Heart left ventricle (tissue), 16 donors: ENCODE measurements around the gene CYP46A1. TPM values are rescaled to one million over a fixed set of nuclear protein-coding genes. Genes with fewer than 3 reads are reported as not detected.
A peak's percentile ranks its signal among the peaks of the same experiment; 100 is the strongest.

Experiments used
- ATAC-seq, 4 donors: fragments of 200-7000 bp; cut with Tn5 transposase; one replicate each; pipeline ENCODE4 v1.9.1; 2020 to 2022; ENCODE audit warnings: moderate library complexity in 4 of 4, mild to moderate bottlenecking in 3 of 4, moderate number of reproducible peaks in 1 of 4
- DNase-seq, 5 donors: peaks; one replicate each; pipeline ENCODE4 v3.0.0-alpha.2; 2020
- H3K27ac ChIP-seq, 12 donors: fragments of 200-600 bp; sonication (generic) in 4 of 12; one replicate each; pipeline versions ENCODE4 v1.5.0 to v1.8.0; 2016 to 2022; ENCODE audit warnings: mild to moderate bottlenecking in 2 of 12
- H3K27me3 ChIP-seq, 9 donors: fragments of 200-600 bp; sonication (generic) in 2 of 9; one replicate each; pipeline versions ENCODE4 v1.5.1 to v1.8.0; 2016 to 2022; ENCODE audit warnings: mild to moderate bottlenecking in 3 of 9
- H3K36me3 ChIP-seq, 9 donors: fragments of 200-600 bp; sonication (generic) in 2 of 9; one replicate each; pipeline versions ENCODE4 v1.5.0 to v1.8.0; 2018 to 2022; ENCODE audit warnings: mild to moderate bottlenecking in 2 of 9
- H3K4me1 ChIP-seq, 12 donors: fragments of 200-600 bp; sonication (generic) in 4 of 12; one replicate each; pipeline versions ENCODE4 v1.5.0 to v1.8.0; 2016 to 2022; ENCODE audit warnings: mild to moderate bottlenecking in 3 of 12
- H3K4me3 ChIP-seq, 12 donors: fragments of 200-600 bp; sonication (generic) in 4 of 12; one replicate each; pipeline versions ENCODE4 v1.5.0 to v1.8.0; 2017 to 2022; ENCODE audit warnings: mild to moderate bottlenecking in 9 of 12, moderate library complexity in 4 of 12
- H3K9me3 ChIP-seq, 12 donors: fragments of 200-600 bp; sonication (generic) in 4 of 12; one replicate each; pipeline versions ENCODE4 v1.5.0 to v1.8.0; 2016 to 2022; ENCODE audit warnings: mild to moderate bottlenecking in 1 of 12
- POLR2A ChIP-seq, 2 donors: fragments of 450-650 bp; IDR thresholded peaks; one replicate each; pipeline ENCODE4 v1.6.1; 2017; ENCODE audit warnings: antibody characterized with exemption in 2 of 2, mild to moderate bottlenecking in 2 of 2, moderate library complexity in 2 of 2
- WGBS, 4 donors: extraction: QIAGEN DNeasy Blood & Tissue Kit in 2 of 4; methylation state at CpG; one replicate each; pipeline versions ENCODE4 v1.1.5 to v1.1.7; 2013 to 2018; 5-methylcytosine and 5-hydroxymethylcytosine counted together
- intact Hi-C, 10 donors: fragments of 100-400 bp; cut with DNase I; formaldehyde crosslinking; loops; one replicate each; pipeline versions ENCODE4 v1.11.1 to v1.14.2; 2022
- polyA plus RNA-seq, 2 donors: library from polyadenylated mRNA; stranded (reverse); fragments of 200-250 nt; gene quantifications; one replicate each; pipeline ENCODE4 v1.2.3, GENCODE V29; 2013
- total RNA-seq, 9 donors: library from RNA; depleted of rRNA in 2 of 9; stranded (reverse); fragments of >200 nt in 2 of 9; fragmentation: NEBNext Ultra II Directional in 3 of 9; extraction: Animal tissue kit (Norgen Biotek cat#: 25700) in 3 of 9; gene quantifications; one replicate each; pipeline versions ENCODE4 v1.1.0 to v1.2.4, GENCODE V29; 2016 to 2023
- TF ChIP-seq, protein P1 (sequence below), 12 donors: fragments of 200-600 bp; sonication (generic) in 4 of 12; IDR thresholded peaks; one replicate each; pipeline versions ENCODE4 v1.5.0 to v1.8.0; 2018 to 2022; ENCODE audit warnings: antibody characterized with exemption in 12 of 12, mild to moderate bottlenecking in 5 of 12
- donor health status: ischemic (EF 13 %, LVEDD 7.1; RV severe dilation, severe dysfunction).
- donor health status: healthy with polysubstance abuse.
- donor health status: DM: no; HTN: yes; CAD: no.
- donor health status: DM: no; HTN: no; CAD: no.
- donor health status: ischemic (EF 25% LVEDD 6.9; RV normal size, moderate dysfunction).
- donor health status: ischemic (EF 25% LVEDD 5.7; RV mildly dilated, moderate dysfunction).
- donor health status: healthy.
- donor health status: DM: yes; HTN: yes; CAD: no.
- donor health status: ischemic (EF 35%, LVEDD 5.7; RV mildly dilated, moderate dysfunction).
- donor health status: nonischemic (EF 11% LVEDD 7.7; RV severe dilation, severe dysfunction).
- donor health status: DM: yes; HTN: yes; CAD: no.
- donor health status: PGD.
- donor health status: ischemic (EF 29% LVEDD 5.4; RV normal size, mild dysfunction).
- donor health status: nonischemic (EF 23%, LVEDD 6.1; RV moderate dilation, normal function).

Gene CYP46A1
- total and polyA plus RNA-seq, 11 donors: 1.5 to 8.0 (median 3.4) TPM

DNA sequence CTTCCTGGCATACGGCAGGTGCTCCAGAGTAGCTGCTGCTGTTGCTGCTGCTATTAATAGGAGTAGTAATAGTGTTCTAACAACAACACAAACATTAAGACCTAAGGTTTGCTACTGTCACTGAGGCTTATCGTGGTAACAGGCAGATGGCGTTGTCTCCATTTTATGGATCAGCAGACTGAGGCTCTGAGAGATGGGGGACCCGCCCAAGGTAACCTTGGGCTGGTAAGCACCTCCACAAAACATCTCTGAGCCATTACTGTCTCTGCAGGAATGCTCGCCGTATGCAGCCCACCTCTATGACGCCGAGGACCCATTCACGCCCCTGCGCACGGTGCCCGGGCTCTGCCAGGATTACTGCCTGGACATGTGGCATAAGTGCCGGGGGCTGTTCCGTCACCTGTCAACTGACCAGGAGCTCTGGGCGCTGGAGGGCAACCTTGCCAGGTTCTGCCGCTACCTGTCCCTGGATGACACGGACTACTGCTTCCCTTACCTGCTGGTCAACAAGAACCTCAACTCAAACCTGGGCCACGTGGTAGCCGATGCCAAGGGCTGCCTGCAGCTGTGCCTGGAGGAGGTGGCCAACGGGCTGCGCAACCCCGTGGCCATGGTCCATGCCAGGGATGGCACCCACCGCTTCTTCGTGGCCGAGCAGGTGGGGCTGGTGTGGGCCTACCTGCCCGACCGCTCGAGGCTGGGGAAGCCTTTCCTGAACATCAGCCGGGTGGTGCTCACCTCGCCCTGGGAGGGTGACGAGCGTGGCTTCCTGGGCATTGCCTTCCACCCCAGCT lies 31.9 kb upstream of the CYP46A1 start:
- H3K4me3 ChIP-seq: no peak overlapping the region
- H3K4me1 ChIP-seq: no peaks in the 10 kb centered on the region
- 94 to 98% (median 95%) methylated on average over 18 to 32 of the region's 32 CpGs for WGBS, 4 donors
- TF ChIP-seq POLR2A (IDR thresholded peaks at IDR 0.05): no peak
- TF ChIP-seq, protein P1, sequence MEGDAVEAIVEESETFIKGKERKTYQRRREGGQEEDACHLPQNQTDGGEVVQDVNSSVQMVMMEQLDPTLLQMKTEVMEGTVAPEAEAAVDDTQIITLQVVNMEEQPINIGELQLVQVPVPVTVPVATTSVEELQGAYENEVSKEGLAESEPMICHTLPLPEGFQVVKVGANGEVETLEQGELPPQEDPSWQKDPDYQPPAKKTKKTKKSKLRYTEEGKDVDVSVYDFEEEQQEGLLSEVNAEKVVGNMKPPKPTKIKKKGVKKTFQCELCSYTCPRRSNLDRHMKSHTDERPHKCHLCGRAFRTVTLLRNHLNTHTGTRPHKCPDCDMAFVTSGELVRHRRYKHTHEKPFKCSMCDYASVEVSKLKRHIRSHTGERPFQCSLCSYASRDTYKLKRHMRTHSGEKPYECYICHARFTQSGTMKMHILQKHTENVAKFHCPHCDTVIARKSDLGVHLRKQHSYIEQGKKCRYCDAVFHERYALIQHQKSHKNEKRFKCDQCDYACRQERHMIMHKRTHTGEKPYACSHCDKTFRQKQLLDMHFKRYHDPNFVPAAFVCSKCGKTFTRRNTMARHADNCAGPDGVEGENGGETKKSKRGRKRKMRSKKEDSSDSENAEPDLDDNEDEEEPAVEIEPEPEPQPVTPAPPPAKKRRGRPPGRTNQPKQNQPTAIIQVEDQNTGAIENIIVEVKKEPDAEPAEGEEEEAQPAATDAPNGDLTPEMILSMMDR (IDR thresholded peaks at IDR 0.05): no peak
- H3K9me3 ChIP-seq: no peaks in the 10 kb centered on the region
- no peak overlapping the region for H3K27ac ChIP-seq
- intact Hi-C loops: no loop called here
- no peak for ATAC-seq
- DNase-seq: peak in 1 of 5 donors; percentile 9
- peaks cover 0 to 8% (median 0%) of the 10 kb centered on the region in 9 donors for H3K36me3 ChIP-seq
- no peaks in the 10 kb centered on the region for H3K27me3 ChIP-seq

DNA sequence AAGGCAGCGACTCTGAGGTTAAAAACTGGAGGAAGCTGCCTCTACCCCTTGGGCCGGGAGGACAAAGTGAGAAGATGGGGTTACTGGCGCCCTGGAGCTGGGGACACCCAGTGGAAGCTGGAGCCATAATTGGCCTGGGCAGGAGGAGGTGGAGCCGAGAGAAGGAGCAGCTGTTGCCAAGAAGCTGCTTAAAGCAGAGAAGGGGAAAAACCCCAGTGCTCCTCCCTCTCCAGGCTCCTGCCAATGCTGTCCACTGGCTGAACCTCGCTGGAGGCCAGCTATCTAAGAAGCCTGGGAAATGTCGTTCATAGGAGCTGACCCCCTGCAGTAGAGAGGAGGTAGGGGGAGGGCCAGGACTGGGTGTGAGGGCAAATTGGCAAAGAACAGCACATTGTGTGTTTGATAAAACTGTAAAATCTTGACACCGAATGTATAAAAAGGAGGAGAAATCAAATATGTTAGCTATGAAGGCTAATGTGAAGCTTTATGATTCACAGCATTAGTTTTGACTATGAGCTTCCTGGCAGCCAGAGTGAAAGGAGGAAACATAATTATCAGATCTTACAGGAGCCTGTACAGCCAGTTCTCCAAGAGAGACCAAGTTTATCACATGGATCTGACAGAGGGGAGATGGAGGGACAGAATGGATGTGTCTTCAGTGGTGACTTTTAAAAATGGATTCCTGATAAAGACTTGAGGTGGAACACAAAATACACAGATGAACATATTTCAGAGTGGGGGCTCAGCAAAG lies 29.7 kb upstream of the CYP46A1 start:
- ATAC-seq (peak in 3 of 4 donors; percentile 60 to 73 (median 64)), DNase-seq (peak in 1 of 5 donors; percentile 40)
- 50 to 58% (median 54%) methylated on average over 7 of the region's 7 CpGs for WGBS, 4 donors
- Histone ChIP-seq H3K4me1 (peaks cover 0 to 4% (median 0%) of the 10 kb centered on the region in 12 donors), H3K27ac (peak overlapping the region in 1 of 12 donors; percentile 49), H3K4me3 (no peak overlapping the region), H3K36me3 (peaks cover 0 to 8% (median 0%) of the 10 kb centered on the region in 9 donors), H3K9me3 (no peaks in the 10 kb centered on the region), H3K27me3 (peaks cover 0 to 9% (median 4%) of the 10 kb centered on the region in 9 donors)
- no peak for TF ChIP-seq POLR2A (IDR thresholded peaks at IDR 0.05)
- TF ChIP-seq, protein P1 (IDR thresholded peaks at IDR 0.05): no peak
- intact Hi-C loops: no loop called here

- Histone ChIP-seq H3K27ac (no peak overlapping the region), H3K27me3 (peaks cover 0 to 18% (median 10%) of the 10 kb centered on the region in 9 donors), H3K9me3 (no peaks in the 10 kb centered on the region), H3K36me3 (peaks cover 0 to 10% (median 0%) of the 10 kb centered on the region in 9 donors), H3K4me1 (peaks cover 0 to 11% (median 0%) of the 10 kb centered on the region in 12 donors), H3K4me3 (no peak overlapping the region)
- DNase-seq (no peak), ATAC-seq (no peak)
- WGBS, 4 donors: 91 to 100% (median 98%) methylated on average over 4 of the region's 4 CpGs
- TF ChIP-seq, protein P1 (IDR thresholded peaks at IDR 0.05): no peak
- TF ChIP-seq POLR2A (IDR thresholded peaks at IDR 0.05): no peak
- intact Hi-C loops: no loop called here
Measured at GRCh38 chr14:99655521-99655920, 28.6 kb upstream of the CYP46A1 start.

- TF ChIP-seq POLR2A (IDR thresholded peaks at IDR 0.05): no peak
- TF ChIP-seq, protein P1 (IDR thresholded peaks at IDR 0.05): no peak
- peaks cover 0 to 24% (median 10%) of the 10 kb centered on the region in 9 donors for H3K27me3 ChIP-seq
- H3K4me3 ChIP-seq: no peak overlapping the region
- no peak overlapping the region for H3K27ac ChIP-seq
- 87 to 96% (median 87%) methylated on average over 5 of the region's 5 CpGs for WGBS, 4 donors
- no peaks in the 10 kb centered on the region for H3K9me3 ChIP-seq
- DNase-seq: no peak
- H3K4me1 ChIP-seq: peaks cover 0 to 11% (median 0%) of the 10 kb centered on the region in 12 donors
- ATAC-seq: no peak
- H3K36me3 ChIP-seq: peaks cover 0 to 17% (median 0%) of the 10 kb centered on the region in 9 donors
- intact Hi-C loops: no loop called here
Measured at GRCh38 chr14:99656171-99656570, 27.9 kb upstream of the CYP46A1 start.
